GM12878 (cell line): ENCODE measurements around the gene S100G. TPM values are rescaled to one million over a fixed set of nuclear protein-coding genes. Genes with fewer than 3 reads are reported as not detected.

Experiments
- ATAC-seq: fragments of 200-7000 bp; cut with Tn5 transposase; 3 replicates; pipeline ENCODE4 v1.9.1; 2020; ENCODE audit warnings: mild to moderate bottlenecking, moderate library complexity
- BruUV-seq: library from RNA; stranded (reverse); fragments of 400-500 nt; replicated peaks from 2 replicates; lab custom pipeline; 2021; lab: Mats Ljungman, UMichigan
- CTCF ChIA-PET: fragments of 300-600 bp; sonication (Branson Sonifier 250); formaldehyde crosslinking; extraction: SDS; loops from one replicate; lab custom pipeline; 2021; ENCODE audit warnings: inconsistent platforms; lab: Yijun Ruan, JAX
- POLR2A ChIA-PET: fragments of 350-600 bp; formaldehyde crosslinking; extraction: SDS; loops from one replicate; lab custom pipeline; 2021; ENCODE audit warnings: inconsistent platforms; lab: Charles Lee
- RAD21 ChIA-PET: fragments of 300-600 bp; sonication (Branson Sonifier 250); formaldehyde crosslinking; loops from one replicate; lab custom pipeline; 2023; ENCODE audit warnings: antibody characterized with exemption; ENCODE audit not compliant: unreplicated experiment; lab: Charles Lee
- SMC1A ChIA-PET: fragments of 300-600 bp; sonication (Branson Sonifier 250); formaldehyde crosslinking; loops from one replicate; lab custom pipeline; 2023; ENCODE audit not compliant: unreplicated experiment, uncharacterized antibody; lab: Charles Lee
- DNase-seq: peaks from one replicate; pipeline ENCODE4 v3.0.0-alpha.2; 2011; ENCODE audit warnings: low read depth, low spot score
- FAIRE-seq: peaks from 3 replicates; lab custom pipeline; 2011; peaks lifted over from hg19 to GRCh38; lab: Jason Lieb, UNC
- H2AFZ ChIP-seq: 2 replicates; pipeline ENCODE4 v1.6.0; 2011; ENCODE audit warnings: low read depth, low read length, control low read depth; ENCODE audit not compliant: control insufficient read depth
- H3K27ac ChIP-seq: 2 replicates; pipeline ENCODE4 v1.5.1; 2011; ENCODE audit warnings: control low read depth; ENCODE audit not compliant: control insufficient read depth, insufficient read depth
- H3K27me3 ChIP-seq, 2 experiments: replicated peaks in 1 of 2; 2 replicates each; pipeline versions ENCODE4 v1.6.0 to v1.6.1; 2011; ENCODE audit warnings: low read length in 1 of 2; ENCODE audit not compliant: control insufficient read depth in 2 of 2, insufficient read depth in 2 of 2
- H3K36me3 ChIP-seq, 2 experiments: 2 replicates each; pipeline ENCODE4 v1.5.1; 2011; ENCODE audit warnings: low read length in 1 of 2; ENCODE audit not compliant: control insufficient read depth in 2 of 2, insufficient read depth in 2 of 2
- H3K4me1 ChIP-seq: 2 replicates; pipeline ENCODE4 v1.6.1; 2011; ENCODE audit warnings: mild to moderate bottlenecking, low read length, moderate library complexity, mixed read lengths; ENCODE audit not compliant: control insufficient read depth, insufficient read depth
- H3K4me2 ChIP-seq: 2 replicates; pipeline ENCODE4 v1.6.0; 2011; ENCODE audit warnings: control low read depth; ENCODE audit not compliant: control insufficient read depth, insufficient read depth
- H3K4me3 ChIP-seq: fragments of 200-600 bp; sonication (generic); 2 replicates; pipeline ENCODE4 v1.5.1; 2016
- H3K79me2 ChIP-seq: 2 replicates; pipeline ENCODE4 v1.6.0; 2011; ENCODE audit warnings: low read length; ENCODE audit not compliant: control insufficient read depth, insufficient read depth
- H3K9ac ChIP-seq: 2 replicates; pipeline ENCODE4 v1.8.0; 2011; ENCODE audit warnings: low read length, control low read depth, mixed read lengths; ENCODE audit not compliant: control insufficient read depth, insufficient read depth
- H3K9me3 ChIP-seq: replicated peaks from 3 replicates; pipeline ENCODE4 v1.5.1; 2011; ENCODE audit warnings: mild to moderate bottlenecking, low read length; ENCODE audit not compliant: control insufficient read depth, insufficient read depth
- H4K20me1 ChIP-seq: 2 replicates; pipeline ENCODE4 v1.6.0; 2011; ENCODE audit not compliant: control insufficient read depth, insufficient read depth
- IRF5 ChIP-seq: fragments of 450-650 bp; IDR thresholded peaks from 2 replicates; pipeline ENCODE4 v1.6.1; 2017; ENCODE audit warnings: borderline replicate concordance
- MEF2A ChIP-seq: IDR thresholded peaks from 2 replicates; pipeline ENCODE4 v1.6.1; 2011; ENCODE audit warnings: low read depth, mild to moderate bottlenecking, low read length, moderate library complexity; ENCODE audit not compliant: insufficient read depth
- NR2C2 ChIP-seq: IDR thresholded peaks from 2 replicates; pipeline ENCODE4 v1.6.1; 2011; ENCODE audit warnings: borderline replicate concordance, low read depth; ENCODE audit not compliant: control insufficient read depth, insufficient read length
- PML ChIP-seq: IDR thresholded peaks from 2 replicates; pipeline ENCODE4 v1.6.1; 2012; ENCODE audit warnings: low read length, inconsistent platforms
- RB1 ChIP-seq: fragments of 450-650 bp; formaldehyde crosslinking; IDR thresholded peaks from 2 replicates; pipeline ENCODE4 v1.6.1; 2017; ENCODE audit warnings: mild to moderate bottlenecking, borderline replicate concordance
- SMAD5 ChIP-seq: IDR thresholded peaks from 2 replicates; pipeline ENCODE4 v1.6.1; 2016; ENCODE audit warnings: antibody characterized with exemption, low read depth
- ZNF24 ChIP-seq: fragments of 450-650 bp; IDR thresholded peaks from 2 replicates; pipeline ENCODE4 v1.6.1; 2017; ENCODE audit warnings: antibody characterized with exemption, mild to moderate bottlenecking
- WGBS: methylation state at CpG from one replicate; pipeline ENCODE4 v1.1.6; 2016; ENCODE audit warnings: low lambda C conversion rate; ENCODE audit not compliant: insufficient replicate concordance, insufficient coverage; ENCODE audit errors: missing lambda C conversion rate; 5-methylcytosine and 5-hydroxymethylcytosine counted together
- in situ Hi-C: fragments of 300-500 bp; cut with MboI; formaldehyde crosslinking; loops from 9 replicates; pipeline ENCODE4 v1.14.3; 2018; ENCODE audit warnings: mixed read lengths
- intact Hi-C: fragments of 100-400 bp; cut with micrococcal nuclease; formaldehyde crosslinking; loops from one replicate; pipeline ENCODE4 v1.14.2; 2022; ENCODE audit not compliant: unreplicated experiment
- polyA plus RNA-seq, 11 experiments: library from polyadenylated mRNA; depleted of rRNA in 4 of 11; unstranded in 6 of 11; stranded (reverse) in 5 of 11; fragments of >200 nt; fragmentation: Nextera tagmentation in 4 of 11; fragmentation: Illumina TruSeq in 1 of 11; extraction: Ambion mirVana in 4 of 11; extraction: Trizol in 1 of 11; gene quantifications; 1 replicate in 1 of 11; 2 replicates in 10 of 11; pipeline versions ENCODE4 v1.2.1 to v1.2.3, GENCODE V29; 2011 to 2016; ENCODE audit warnings: inconsistent platforms in 2 of 11, missing spikeins in 2 of 11, low read depth in 1 of 11
- total RNA-seq, 4 experiments: library from RNA; depleted of rRNA in 3 of 4; stranded (reverse); fragments of >200 nt in 3 of 4; fragmentation: Illumina TruSeq in 1 of 4; extraction: Trizol in 1 of 4; gene quantifications; 2 replicates each; pipeline versions ENCODE4 v1.2.1 to v1.2.3, GENCODE V29; 2013 to 2021

Gene S100G
- total and polyA plus RNA-seq, 10 of the 15 experiments (the other 5 are each of a cell fraction or from before 2014, with no cell fraction given): not detected

GRCh38 chrX:16628946-16629595 is 20.9 kb upstream of the S100G start:
- Histone ChIP-seq H3K27ac (no peak overlapping the region), H3K4me1 (no peaks in the 10 kb centered on the region), H3K9me3 (no peaks in the 10 kb centered on the region), H3K4me3 (no peak overlapping the region), H4K20me1 (no peaks in the 10 kb centered on the region), H3K36me3 (no peaks in the 10 kb centered on the region; a peak in 1 of 4 replicates), H3K27me3 (no peaks in the 10 kb centered on the region), H2AFZ (no peak overlapping the region), H3K9ac (no peak overlapping the region), H3K4me2 (no peak overlapping the region), H3K79me2 (no peaks in the 10 kb centered on the region)
- TF ChIP-seq IRF5 (no peak), MEF2A (no peak), ZNF24 (no peak), NR2C2 (no peak), PML (no peak), RB1 (no peak), SMAD5 (no peak)
- DNase-seq (no peak), FAIRE-seq (no peak), ATAC-seq (no peak)
- WGBS: 71% methylated on average over 17 of the region's 17 CpGs
- POLR2A ChIA-PET: no interaction called here
- in situ Hi-C loops (no loop called here), intact Hi-C loops (no loop called here)
- SMC1A ChIA-PET: no interaction called here
- CTCF ChIA-PET: no interaction called here
- RAD21 ChIA-PET: no interaction called here
- BruUV-seq: no TSS peak
